Right lobe of liver (tissue), 4 donors: ENCODE data around the gene BPIFB2.

Experiments
- CTCF ChIP-seq, 4 donors: fragments of 200-600 bp in 3 of 4; fragments of 450-650 bp in 1 of 4; IDR thresholded peaks; one replicate each; pipeline versions ENCODE4 v1.5.1 to v1.8.0; 2016 to 2022; ENCODE audit warnings: antibody characterized with exemption in 4 of 4, mild to moderate bottlenecking in 2 of 4
- POLR2A ChIP-seq: fragments of 450-650 bp; IDR thresholded peaks from one replicate; pipeline ENCODE4 v1.6.1; 2017; ENCODE audit warnings: antibody characterized with exemption, mild to moderate bottlenecking
- donor health status: DM: no; HTN: no; CAD: no.
- donor health status: DM: no; HTN: no; CAD: no.
- donor health status: DM: no; HTN: yes; CAD: no.

- no peak for TF ChIP-seq CTCF (IDR thresholded peaks at IDR 0.05)
- no peak for TF ChIP-seq POLR2A
Measured at GRCh38 chr20:33004141-33004751, 3.3 kb upstream of the BPIFB2 start, which contains the start of gene SUN5.
